Measurements from ENCODE around the gene DACT2.

Gene DACT2

GRCh38 chr6:168275168-168275567, 44.4 kb downstream of the DACT2 start:
- CTCF ChIA-PET: no interaction called here
- no peak for DNase-seq (ENCODE audit: low spot score)
- POLR2A ChIA-PET (ENCODE audit: low non-redundant PET): no interaction called here
- TF ChIP-seq, protein P1, sequence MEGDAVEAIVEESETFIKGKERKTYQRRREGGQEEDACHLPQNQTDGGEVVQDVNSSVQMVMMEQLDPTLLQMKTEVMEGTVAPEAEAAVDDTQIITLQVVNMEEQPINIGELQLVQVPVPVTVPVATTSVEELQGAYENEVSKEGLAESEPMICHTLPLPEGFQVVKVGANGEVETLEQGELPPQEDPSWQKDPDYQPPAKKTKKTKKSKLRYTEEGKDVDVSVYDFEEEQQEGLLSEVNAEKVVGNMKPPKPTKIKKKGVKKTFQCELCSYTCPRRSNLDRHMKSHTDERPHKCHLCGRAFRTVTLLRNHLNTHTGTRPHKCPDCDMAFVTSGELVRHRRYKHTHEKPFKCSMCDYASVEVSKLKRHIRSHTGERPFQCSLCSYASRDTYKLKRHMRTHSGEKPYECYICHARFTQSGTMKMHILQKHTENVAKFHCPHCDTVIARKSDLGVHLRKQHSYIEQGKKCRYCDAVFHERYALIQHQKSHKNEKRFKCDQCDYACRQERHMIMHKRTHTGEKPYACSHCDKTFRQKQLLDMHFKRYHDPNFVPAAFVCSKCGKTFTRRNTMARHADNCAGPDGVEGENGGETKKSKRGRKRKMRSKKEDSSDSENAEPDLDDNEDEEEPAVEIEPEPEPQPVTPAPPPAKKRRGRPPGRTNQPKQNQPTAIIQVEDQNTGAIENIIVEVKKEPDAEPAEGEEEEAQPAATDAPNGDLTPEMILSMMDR (conservative IDR thresholded peaks at IDR 0.05; ENCODE audit: low read depth): no peak
- H3K27ac ChIP-seq: no peak overlapping the region

GRCh38 chr6:168274037-168274952, 45.3 kb downstream of the DACT2 start:
- POLR2A ChIA-PET (ENCODE audit: low non-redundant PET): no interaction called here
- no peak for DNase-seq (ENCODE audit: low spot score)
- TF ChIP-seq, protein P1 (conservative IDR thresholded peaks at IDR 0.05; ENCODE audit: low read depth): no peak
- H3K27ac ChIP-seq: no peak overlapping the region
- CTCF ChIA-PET: no interaction called here

DNA sequence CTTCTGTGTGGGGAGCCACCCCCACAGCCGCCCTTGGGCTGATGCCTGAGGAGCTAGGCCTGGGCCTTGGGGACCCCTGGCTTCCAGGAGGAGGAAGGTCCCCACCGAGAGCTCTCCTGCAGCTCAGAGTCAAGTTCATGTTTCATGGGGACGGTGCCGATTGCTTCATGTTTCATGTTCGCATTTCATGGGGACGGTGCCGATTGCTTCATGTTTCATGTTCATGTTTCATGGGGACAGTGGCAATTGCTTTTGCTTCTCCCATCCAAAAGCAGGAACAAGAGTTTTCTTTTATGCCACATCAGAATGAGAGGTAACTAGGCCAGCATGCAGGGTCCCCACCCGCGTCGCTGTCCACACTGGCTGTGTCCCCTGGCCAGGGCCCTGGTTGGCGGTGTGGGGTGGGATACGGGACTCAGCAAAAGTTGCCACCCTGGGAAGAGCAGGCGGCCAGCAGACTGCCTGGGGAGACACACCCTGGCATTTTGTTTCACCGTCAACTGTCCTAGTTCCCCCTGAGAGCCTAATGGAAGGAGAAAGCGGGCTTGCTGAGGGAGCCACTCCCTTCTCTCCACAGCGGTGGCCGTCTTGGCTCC, 46.0 kb downstream of the DACT2 start:
- ChIA-PET CTCF (no interaction called here), POLR2A (ENCODE audit: low non-redundant PET) (no interaction called here)
- TF ChIP-seq, protein P1 (conservative IDR thresholded peaks at IDR 0.05; ENCODE audit: low read depth): no peak
- DNase-seq (ENCODE audit: low spot score): no peak
- no peak overlapping the region for H3K27ac ChIP-seq

GRCh38 chr6:168272415-168273325, 46.9 kb downstream of the DACT2 start:
- TF ChIP-seq, protein P1 (conservative IDR thresholded peaks at IDR 0.05; ENCODE audit: low read depth): no peak
- no peak overlapping the region for H3K27ac ChIP-seq
- no peak for DNase-seq (ENCODE audit: low spot score)
- ChIA-PET POLR2A (ENCODE audit: low non-redundant PET) (no interaction called here), CTCF (no interaction called here)

- no peak for DNase-seq (ENCODE audit: low spot score)
- no peak overlapping the region for H3K27ac ChIP-seq
- CTCF ChIA-PET: interaction anchor here (0.7 to 0.8 kb wide), 3 partner anchors 128 to 1093 kb away, joined by 3 to 4 read pairs (median 4); no protein-coding TSS in a partner anchor
- POLR2A ChIA-PET (ENCODE audit: low non-redundant PET): no interaction called here
- TF ChIP-seq, protein P1 (conservative IDR thresholded peaks at IDR 0.05; ENCODE audit: low read depth): no peak
Observed at GRCh38 chr6:168270274-168271172, 49.1 kb downstream of the DACT2 start.
